Amniotic epithelial cell (primary cell): ENCODE results near the gene GPD1L.
A peak's percentile ranks its signal among the peaks of the same experiment; 100 is the strongest.
"Not testable (repeated sequence)": the region's sequence is repeated elsewhere in the genome, so short reads cannot be mapped to it uniquely, and the experiment has no call there.

Experiments used
- DNase-seq: peaks from one replicate; pipeline ENCODE4 v3.0.0-alpha.2; 2010; ENCODE audit warnings: low read depth

Gene GPD1L

GRCh38 chr3:32181365-32181764 is 74.9 kb downstream of the GPD1L start:
- no peak for DNase-seq

GRCh38 chr3:32181796-32182195 is 75.4 kb downstream of the GPD1L start:
- DNase-seq: no peak

GRCh38 chr3:32184187-32184730 is 77.8 kb downstream of the GPD1L start:
- peak; percentile 87 for DNase-seq

GRCh38 chr3:32186097-32186496 is 79.7 kb downstream of the GPD1L start:
- no peak for DNase-seq

GRCh38 chr3:32186876-32187275 is 80.5 kb downstream of the GPD1L start:
- DNase-seq: no peak

GRCh38 chr3:32189693-32190092 is 83.3 kb downstream of the GPD1L start:
- DNase-seq: no peak

GRCh38 chr3:32190556-32190955 is 84.1 kb downstream of the GPD1L start:
- not testable (repeated sequence) for DNase-seq

GRCh38 chr3:32193101-32193500 is 86.7 kb downstream of the GPD1L start:
- DNase-seq: no peak

GRCh38 chr3:32194653-32195052 is 88.2 kb downstream of the GPD1L start:
- peak; percentile 18 for DNase-seq

- no peak for DNase-seq
Measured at GRCh38 chr3:32195995-32196540, 89.6 kb downstream of the GPD1L start.

GRCh38 chr3:32197991-32198390 is 91.6 kb downstream of the GPD1L start:
- no peak for DNase-seq

GRCh38 chr3:32198714-32199113 is 92.3 kb downstream of the GPD1L start:
- DNase-seq: no peak

GRCh38 chr3:32200490-32200889 is 94.1 kb downstream of the GPD1L start:
- no peak for DNase-seq

GRCh38 chr3:32200992-32201758 is 94.8 kb downstream of the GPD1L start:
- no peak for DNase-seq

- DNase-seq: no peak
Measured at GRCh38 chr3:32202496-32202895, 96.1 kb downstream of the GPD1L start.

- DNase-seq: peak; percentile 58
Measured at GRCh38 chr3:32203854-32204253, 97.4 kb downstream of the GPD1L start.

GRCh38 chr3:32208447-32208846 is 102.0 kb downstream of the GPD1L start:
- no peak for DNase-seq

- no peak for DNase-seq
Measured at GRCh38 chr3:32215185-32215584, 108.8 kb downstream of the GPD1L start.

GRCh38 chr3:32216172-32216783 is 109.9 kb downstream of the GPD1L start:
- no peak for DNase-seq

- no peak for DNase-seq
Measured at GRCh38 chr3:32217339-32217738, 110.9 kb downstream of the GPD1L start.
